Stimulated activated CD4-positive, alpha-beta T cell treated with anti-CD3 and anti-CD28 coated beads, Interleukin-4, amount 100 ng/mL, for 24 hours (primary cell): ENCODE data around the gene TCERG1L.

Experiments used
- DNase-seq: peaks from one replicate; pipeline ENCODE4 v3.0.0-alpha.2; 2020

The TCERG1L gene

DNA sequence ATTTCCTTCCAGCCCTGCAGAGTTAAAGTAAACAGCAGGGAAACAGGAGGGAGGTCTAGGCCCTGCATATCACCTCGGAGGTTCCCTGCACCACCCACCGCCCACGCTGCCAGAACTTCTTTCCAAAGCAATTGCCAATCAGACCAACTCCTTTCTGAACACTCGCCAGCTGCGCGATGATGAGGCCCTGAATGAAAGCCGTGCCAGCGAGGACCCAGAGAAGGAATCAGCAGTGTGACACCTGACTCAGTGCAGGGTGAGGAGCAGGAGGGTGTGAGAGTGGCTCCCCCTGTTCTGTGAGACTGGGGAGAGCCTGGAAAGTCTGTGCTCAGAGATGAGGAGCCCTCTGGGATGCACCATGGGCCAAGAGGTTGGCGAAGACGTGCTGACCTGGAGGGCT, 3.3 kb upstream of the TCERG1L start:
- DNase-seq: no peak

DNA sequence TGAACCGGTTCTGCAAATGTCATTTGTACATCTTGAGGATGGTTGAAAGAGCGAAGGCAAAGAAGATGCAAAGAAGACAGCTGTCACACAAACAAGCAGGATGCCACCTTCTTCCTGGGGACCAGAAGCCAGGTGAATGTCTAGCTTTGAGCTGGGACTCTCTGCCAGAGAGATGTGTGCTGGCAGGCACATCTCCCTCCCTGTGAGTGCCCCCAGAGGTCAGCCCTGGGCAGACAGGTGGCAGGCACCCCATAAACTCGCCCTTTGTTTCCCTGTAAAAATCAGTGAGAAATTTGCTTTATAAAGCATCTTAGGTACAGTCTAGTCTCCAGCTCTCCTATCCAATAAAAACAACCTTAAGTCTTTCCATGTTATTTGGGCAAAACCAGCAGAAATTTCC, 2.6 kb upstream of the TCERG1L start:
- no peak for DNase-seq

- no peak for DNase-seq
Measured at GRCh38 chr10:131313377-131313776, 1.9 kb upstream of the TCERG1L start.

- DNase-seq: no peak
Measured at GRCh38 chr10:131312478-131312836, 936 bp upstream of the TCERG1L start.

- DNase-seq: no peak
Measured at GRCh38 chr10:131311402-131311660, 190 bp downstream of the TCERG1L start.

GRCh38 chr10:131310551-131311401, 745 bp downstream of the TCERG1L start:
- no peak for DNase-seq

GRCh38 chr10:131310142-131310541, 1.4 kb downstream of the TCERG1L start:
- DNase-seq: no peak

DNA sequence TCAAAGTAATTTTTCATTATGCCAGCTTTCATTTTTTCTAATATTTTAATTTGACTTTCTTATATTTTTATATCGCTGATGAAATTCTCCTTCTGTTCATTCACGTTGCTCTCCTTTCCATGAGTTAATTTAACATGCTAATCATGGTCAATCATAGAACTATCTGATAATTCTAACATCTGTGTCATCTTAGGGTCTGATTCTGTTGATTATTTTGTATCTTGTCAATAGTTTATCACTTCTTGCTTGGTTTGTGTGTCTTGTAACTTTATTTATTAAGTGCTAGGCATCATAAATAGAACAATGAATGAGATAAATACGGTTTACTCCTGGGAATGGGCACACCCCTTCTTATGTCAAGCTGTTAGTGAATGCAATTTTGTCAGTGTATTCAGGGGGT, 11.0 kb downstream of the TCERG1L start:
- no peak for DNase-seq

DNA sequence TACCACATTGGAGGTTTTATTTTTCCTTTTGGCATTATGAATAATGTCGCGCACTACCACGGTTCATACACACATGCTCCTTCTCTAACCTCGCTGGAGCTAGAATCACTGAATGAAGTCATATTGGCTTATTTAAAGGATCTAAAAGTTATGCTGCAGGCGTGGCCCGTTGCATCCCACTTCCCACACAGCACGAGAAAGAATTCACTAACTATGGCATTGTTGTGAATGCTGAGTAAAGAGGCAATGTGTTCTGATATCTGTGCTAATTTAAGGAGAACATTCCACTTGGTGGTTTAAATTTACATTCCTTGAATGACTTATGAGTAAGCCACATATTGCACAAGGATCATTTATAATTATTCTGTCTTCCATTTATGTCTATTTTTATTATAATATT, 20.7 kb downstream of the TCERG1L start:
- DNase-seq: no peak

DNA sequence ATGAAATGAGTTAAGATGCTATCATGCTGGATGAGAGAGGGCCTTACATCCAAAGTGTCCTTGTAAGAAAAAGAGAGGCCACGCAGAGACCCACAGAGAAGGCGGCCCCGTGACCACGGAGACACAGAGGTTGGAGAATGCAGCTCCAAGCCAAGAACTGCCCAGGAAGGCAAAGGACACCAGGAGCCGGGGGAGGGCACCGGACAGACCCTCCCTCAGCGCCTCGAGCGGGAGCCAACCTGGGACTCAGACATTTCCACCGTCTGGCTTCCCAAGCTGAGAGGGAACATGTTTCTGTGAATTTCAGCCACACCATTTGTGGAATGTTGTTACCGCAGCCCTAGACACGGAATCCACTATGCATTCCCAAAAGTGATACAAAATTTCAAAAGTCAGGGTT, 22.9 kb downstream of the TCERG1L start:
- no peak for DNase-seq

- no peak for DNase-seq
Measured at GRCh38 chr10:131282961-131283360, 28.6 kb downstream of the TCERG1L start.

DNA sequence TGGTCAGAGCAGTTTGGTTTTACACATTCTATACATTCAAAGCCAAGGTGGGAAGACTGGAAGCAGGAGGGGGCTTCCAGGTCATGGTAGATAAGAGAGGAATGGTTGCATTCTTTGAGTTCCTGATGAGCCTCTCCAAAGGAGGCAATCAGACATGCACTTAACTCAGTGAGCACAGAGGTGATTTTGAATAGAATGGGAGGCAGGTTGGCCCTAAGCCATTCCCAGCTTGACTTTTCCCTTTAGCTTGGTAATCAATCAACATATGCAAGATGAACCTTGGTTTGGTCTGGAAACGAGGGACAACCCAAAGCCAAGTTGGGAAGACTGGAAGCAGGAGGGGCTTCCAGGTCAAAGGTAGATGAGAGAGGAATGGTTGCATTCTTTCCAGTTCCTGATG, 31.4 kb downstream of the TCERG1L start:
- DNase-seq: no peak

DNA sequence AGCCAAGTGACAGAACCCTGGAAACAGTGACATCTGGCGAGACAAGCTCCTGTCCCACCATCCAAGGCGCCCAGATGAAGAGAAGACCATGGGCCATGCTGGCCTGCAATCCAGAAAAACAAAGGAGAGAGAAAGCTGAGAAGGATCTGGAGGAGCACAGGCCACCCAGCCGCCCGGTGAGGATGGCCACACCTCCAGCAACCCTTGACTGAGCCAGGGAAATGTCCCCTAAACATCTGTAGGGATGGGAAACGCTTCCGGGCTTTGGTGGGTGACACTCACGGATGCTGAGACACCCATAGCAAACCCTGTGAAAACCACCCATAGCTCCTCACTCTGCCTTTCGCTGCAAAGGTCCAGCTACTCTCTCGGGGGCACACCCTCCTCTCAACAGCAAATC, 32.0 kb downstream of the TCERG1L start:
- DNase-seq: no peak

GRCh38 chr10:131277969-131278368, 33.6 kb downstream of the TCERG1L start:
- no peak for DNase-seq

DNA sequence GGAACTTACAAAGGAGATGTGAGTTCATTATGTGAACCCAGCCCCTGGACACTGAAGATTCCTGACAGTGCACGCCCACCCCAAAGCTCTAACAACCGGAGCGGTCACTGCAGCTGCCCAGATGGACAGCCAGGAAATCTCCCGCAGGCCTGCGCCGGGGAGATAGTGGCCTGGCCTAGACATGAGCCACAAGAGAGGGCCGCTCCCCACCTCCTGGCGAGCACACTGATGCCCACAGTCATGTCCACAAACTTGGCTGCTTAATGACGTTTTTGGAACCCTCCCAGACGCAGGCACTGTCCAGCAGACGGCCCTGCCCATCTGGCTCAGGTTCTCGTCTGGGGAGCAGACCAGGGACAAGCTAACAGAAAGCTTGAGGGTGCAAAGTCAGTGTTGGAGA, 34.2 kb downstream of the TCERG1L start:
- no peak for DNase-seq

DNA sequence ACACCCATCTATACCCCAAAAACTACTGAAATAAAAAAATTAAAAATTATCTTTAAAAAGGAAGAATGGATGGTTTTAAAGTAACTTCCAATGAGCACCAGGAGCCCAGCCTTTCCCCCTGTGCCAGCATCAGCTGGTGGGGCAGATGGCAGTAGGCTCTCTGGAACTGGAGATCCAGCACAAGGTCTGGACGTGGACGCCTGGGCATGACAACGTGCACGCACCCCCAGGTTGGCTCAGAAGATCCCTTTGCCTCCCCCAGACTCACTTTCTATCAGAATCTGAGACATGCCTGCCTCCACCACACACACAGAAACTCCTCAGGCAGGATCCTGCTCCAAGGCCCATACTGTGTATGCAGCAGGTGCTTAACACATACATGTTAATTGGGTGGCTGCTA, 35.8 kb downstream of the TCERG1L start:
- no peak for DNase-seq

- no peak for DNase-seq
Measured at GRCh38 chr10:131274883-131275282, 36.6 kb downstream of the TCERG1L start.

- DNase-seq: no peak
Measured at GRCh38 chr10:131274133-131274880, 37.2 kb downstream of the TCERG1L start.

GRCh38 chr10:131273476-131273875, 38.0 kb downstream of the TCERG1L start:
- DNase-seq: no peak

DNA sequence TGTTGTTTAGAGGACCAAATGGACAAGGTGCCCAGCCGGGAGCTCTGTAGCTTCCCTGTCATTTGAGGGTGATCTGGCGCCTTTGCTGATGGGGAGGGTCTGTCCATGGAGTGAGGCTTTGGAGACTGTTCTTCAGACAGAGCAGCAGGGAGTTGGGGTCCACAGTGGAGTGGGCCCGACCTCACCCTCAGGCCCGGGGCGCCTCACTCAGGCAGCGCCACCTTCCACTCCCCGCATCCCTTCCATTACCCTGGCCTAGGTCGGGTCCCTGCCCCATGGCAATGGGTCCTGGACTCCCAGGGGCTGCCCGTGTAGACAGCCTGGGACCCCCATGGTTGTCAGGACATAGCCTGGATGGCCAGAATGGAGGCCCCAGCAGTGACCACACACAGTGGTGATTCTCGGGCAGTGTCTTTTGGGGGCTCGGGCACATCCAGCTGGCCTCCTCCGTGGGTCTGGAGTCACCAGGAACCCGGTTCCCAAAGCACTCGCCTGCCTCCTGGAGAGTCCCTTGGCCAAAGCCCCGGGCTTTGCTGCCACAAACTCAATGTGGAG, 38.5 kb downstream of the TCERG1L start:
- DNase-seq: no peak

DNA sequence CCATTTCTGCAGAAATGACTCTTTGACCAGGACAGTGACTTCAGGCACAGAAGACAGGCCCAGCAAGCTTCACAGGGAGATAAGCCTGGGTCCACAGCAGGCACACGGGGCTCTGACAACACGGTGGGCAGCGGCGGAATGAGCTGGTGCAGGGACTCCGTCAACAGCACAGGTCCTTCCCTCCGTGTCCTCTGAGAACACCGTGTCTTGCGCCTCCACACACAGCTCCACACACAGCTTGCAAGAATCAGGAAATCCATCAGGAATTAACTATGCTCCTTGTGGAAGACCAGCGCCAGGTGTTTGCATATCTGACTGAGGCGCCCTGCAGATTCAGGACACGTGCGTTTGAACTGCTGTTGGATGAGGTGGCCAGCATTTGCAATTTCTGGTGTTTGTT, 39.6 kb downstream of the TCERG1L start:
- DNase-seq: no peak

GRCh38 chr10:131271195-131271880, 40.2 kb downstream of the TCERG1L start:
- DNase-seq: no peak

- no peak for DNase-seq
Measured at GRCh38 chr10:131270461-131271190, 40.9 kb downstream of the TCERG1L start.
